K562 (cell line): ENCODE data around the gene LCN1. TPM values are rescaled to one million over a fixed set of nuclear protein-coding genes. Genes with fewer than 3 reads are reported as not detected.

Experiments
- CEBPG ChIP-seq, 3 experiments: fragments of 200-800 bp in 1 of 3; sonication (Bioruptor generic) in 1 of 3; sonication (generic) in 1 of 3; formaldehyde crosslinking in 1 of 3; IDR thresholded peaks in 2 of 3; conservative IDR thresholded peaks in 1 of 3; 2 replicates each; pipeline versions ENCODE4 v1.6.1 to v1.8.0; 2016 to 2022; ENCODE audit warnings: missing compliant biosample characterization in 2 of 3, missing genetic modification characterization in 2 of 3, mild to moderate bottlenecking in 1 of 3, missing genetic modification reagents in 1 of 3
- HDAC1 ChIP-seq, 2 experiments: fragments of 450-650 bp; IDR thresholded peaks; 2 replicates each; pipeline ENCODE4 v1.6.1; 2016 to 2017; ENCODE audit warnings: inconsistent platforms in 1 of 2, mild to moderate bottlenecking in 1 of 2, moderate library complexity in 1 of 2
- ILK ChIP-seq: fragments of 450-650 bp; IDR thresholded peaks from 2 replicates; pipeline ENCODE4 v1.6.1; 2016; ENCODE audit warnings: missing genetic modification characterization, low read depth, mild to moderate bottlenecking, missing compliant biosample characterization, moderate library complexity, borderline replicate concordance
- MAZ ChIP-seq, 2 experiments: fragments of 450-650 bp in 1 of 2; sonication (generic) in 1 of 2; formaldehyde crosslinking; IDR thresholded peaks in 1 of 2; conservative IDR thresholded peaks in 1 of 2; 2 replicates each; pipeline versions ENCODE4 v1.4.0 to v1.5.0; 2020; ENCODE audit warnings: mild to moderate bottlenecking in 1 of 2, missing genetic modification reagents in 1 of 2
- NFIX ChIP-seq: fragments of 250-450 bp; sonication (Bioruptor Pico); IDR thresholded peaks from 2 replicates; pipeline ENCODE4 v1.4.0; 2020; ENCODE audit warnings: low read depth, mild to moderate bottlenecking, moderate library complexity
- NR2C1 ChIP-seq, 2 experiments: fragments of 450-650 bp; IDR thresholded peaks; 2 replicates each; pipeline ENCODE4 v1.6.1; 2017; ENCODE audit warnings: mild to moderate bottlenecking in 2 of 2, antibody characterized with exemption in 1 of 2, inconsistent platforms in 1 of 2, missing compliant biosample characterization in 1 of 2, missing genetic modification characterization in 1 of 2
- RNF2 ChIP-seq: sonication (generic); IDR thresholded peaks from 2 replicates; pipeline ENCODE4 v1.6.1; 2016
- SIN3B ChIP-seq: fragments of 450-650 bp; IDR thresholded peaks from 2 replicates; pipeline ENCODE4 v1.6.1; 2017; ENCODE audit warnings: low read depth, mild to moderate bottlenecking, moderate library complexity
- ZC3H8 ChIP-seq: fragments of 450-650 bp; IDR thresholded peaks from 2 replicates; pipeline ENCODE4 v1.6.1; 2017
- ZNF217 ChIP-seq: sonication (generic); formaldehyde crosslinking; IDR thresholded peaks from 2 replicates; pipeline ENCODE4 v1.8.0; 2022; ENCODE audit warnings: mild to moderate bottlenecking, missing genetic modification reagents
- ZNF445 ChIP-seq: fragments of 250-450 bp; sonication (Bioruptor Pico); IDR thresholded peaks from 2 replicates; pipeline ENCODE4 v1.4.0; 2020; ENCODE audit warnings: low read depth, mild to moderate bottlenecking, moderate library complexity
- polyA plus RNA-seq, 8 experiments: library from polyadenylated mRNA; depleted of rRNA in 4 of 8; stranded (reverse) in 5 of 8; unstranded in 3 of 8; fragments of >200 nt; fragmentation: Nextera tagmentation in 2 of 8; fragmentation: Illumina TruSeq in 1 of 8; extraction: Ambion mirVana in 2 of 8; extraction: Trizol in 1 of 8; gene quantifications; 2 replicates each; pipeline versions ENCODE4 v1.2.1 to v1.2.3, GENCODE V29; 2011 to 2014; ENCODE audit warnings: inconsistent platforms in 1 of 8, missing spikeins in 1 of 8
- total RNA-seq, 7 experiments: library from RNA; depleted of rRNA in 6 of 7; stranded (reverse); fragments of >200 nt in 6 of 7; fragmentation: Illumina TruSeq in 2 of 7; extraction: Trizol in 2 of 7; gene quantifications; 2 replicates each; pipeline versions ENCODE4 v1.2.1 to v1.2.3, GENCODE V29; 2011 to 2021; ENCODE audit warnings: low replicate concordance in 1 of 7
- TF ChIP-seq, protein P1 (sequence below): fragments of 450-650 bp; IDR thresholded peaks from 2 replicates; pipeline ENCODE4 v1.6.1; 2014; ENCODE audit warnings: low read depth, mild to moderate bottlenecking, moderate library complexity, borderline replicate concordance
- TF ChIP-seq, protein P2 (sequence below), 3 experiments: IDR thresholded peaks in 2 of 3; conservative IDR thresholded peaks in 1 of 3; 2 replicates each; pipeline ENCODE4 v1.5.1; 2011 to 2012; ENCODE audit warnings: low read length in 3 of 3, mild to moderate bottlenecking in 3 of 3, control low read depth in 2 of 3, improper control_type of control experiment in 1 of 3, inconsistent platforms in 1 of 3, low read depth in 1 of 3, mixed read lengths in 1 of 3, moderate library complexity in 1 of 3; ENCODE audit not compliant: insufficient read depth in 2 of 3
- TF ChIP-seq, protein P3 (sequence below): fragments of 250-450 bp; sonication (Bioruptor Pico); IDR thresholded peaks from 2 replicates; pipeline ENCODE4 v1.4.0; 2020; ENCODE audit warnings: mild to moderate bottlenecking, moderate library complexity
- TF ChIP-seq, protein P4 (sequence below): IDR thresholded peaks from 2 replicates; pipeline ENCODE4 v1.6.1; 2011; ENCODE audit warnings: borderline replicate concordance, low read depth, mild to moderate bottlenecking, moderate library complexity, low read length; ENCODE audit not compliant: insufficient read depth, poor library complexity, severe bottlenecking
- TF ChIP-seq, protein P5 (sequence below): sonication (generic); formaldehyde crosslinking; IDR thresholded peaks from 2 replicates; pipeline ENCODE4 v1.8.1; 2022; ENCODE audit warnings: missing genetic modification reagents

Gene LCN1
- total and polyA plus RNA-seq, 9 of the 15 experiments (the other 6 are each of a cell fraction or from before 2014, with no cell fraction given): not detected

DNA sequence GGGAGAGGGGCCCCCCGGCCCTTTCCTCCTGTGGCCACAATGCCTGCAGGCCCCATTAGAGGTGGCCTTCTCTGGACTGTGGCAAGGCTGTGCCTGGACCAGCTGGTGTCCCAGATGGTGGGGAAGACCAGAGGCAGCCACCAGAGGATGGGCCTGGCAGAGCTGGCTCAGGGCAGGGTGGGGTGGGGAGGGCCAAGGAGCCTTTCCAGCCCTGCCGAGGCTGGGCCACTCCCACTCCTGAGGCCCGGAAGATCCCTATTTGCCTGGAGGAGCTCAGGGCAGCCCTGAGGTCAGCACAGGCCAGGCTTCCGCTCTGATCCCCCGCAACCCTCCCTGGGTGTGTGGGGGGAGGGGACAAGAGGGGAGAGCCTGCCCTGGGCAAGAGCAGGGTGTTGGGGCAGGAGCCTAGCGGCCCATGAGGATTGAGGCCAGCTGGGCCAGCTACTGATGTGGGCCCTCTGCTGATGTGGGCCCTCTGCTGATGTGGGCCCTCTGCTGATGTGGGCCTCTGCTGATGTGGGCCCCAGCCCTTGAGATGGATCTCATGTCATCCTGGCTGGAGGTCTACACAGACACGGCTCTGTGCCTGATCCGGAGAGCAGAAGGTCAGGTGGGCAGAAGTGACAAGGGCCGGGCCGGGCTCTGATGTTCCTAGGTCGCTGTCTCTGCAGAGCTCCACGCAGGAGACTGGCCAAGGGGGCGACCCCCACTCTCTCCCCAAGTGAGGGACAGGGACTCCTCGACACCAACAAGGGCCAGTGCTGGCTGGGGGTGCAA, 14.7 kb upstream of the LCN1 start (continued):
- TF ChIP-seq, protein P1, sequence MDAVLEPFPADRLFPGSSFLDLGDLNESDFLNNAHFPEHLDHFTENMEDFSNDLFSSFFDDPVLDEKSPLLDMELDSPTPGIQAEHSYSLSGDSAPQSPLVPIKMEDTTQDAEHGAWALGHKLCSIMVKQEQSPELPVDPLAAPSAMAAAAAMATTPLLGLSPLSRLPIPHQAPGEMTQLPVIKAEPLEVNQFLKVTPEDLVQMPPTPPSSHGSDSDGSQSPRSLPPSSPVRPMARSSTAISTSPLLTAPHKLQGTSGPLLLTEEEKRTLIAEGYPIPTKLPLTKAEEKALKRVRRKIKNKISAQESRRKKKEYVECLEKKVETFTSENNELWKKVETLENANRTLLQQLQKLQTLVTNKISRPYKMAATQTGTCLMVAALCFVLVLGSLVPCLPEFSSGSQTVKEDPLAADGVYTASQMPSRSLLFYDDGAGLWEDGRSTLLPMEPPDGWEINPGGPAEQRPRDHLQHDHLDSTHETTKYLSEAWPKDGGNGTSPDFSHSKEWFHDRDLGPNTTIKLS: no peak
- no peak for TF ChIP-seq SIN3B
- TF ChIP-seq ZC3H8: no peak
- no peak for TF ChIP-seq CEBPG (CRISPR knock-in tag; IDR thresholded peaks at IDR 0.05)
- no peak for TF ChIP-seq CEBPG (tag; conservative IDR thresholded peaks at IDR 0.05 in 1 of 2, IDR thresholded peaks at IDR 0.05 in 1 of 2)
- TF ChIP-seq, protein P2, sequence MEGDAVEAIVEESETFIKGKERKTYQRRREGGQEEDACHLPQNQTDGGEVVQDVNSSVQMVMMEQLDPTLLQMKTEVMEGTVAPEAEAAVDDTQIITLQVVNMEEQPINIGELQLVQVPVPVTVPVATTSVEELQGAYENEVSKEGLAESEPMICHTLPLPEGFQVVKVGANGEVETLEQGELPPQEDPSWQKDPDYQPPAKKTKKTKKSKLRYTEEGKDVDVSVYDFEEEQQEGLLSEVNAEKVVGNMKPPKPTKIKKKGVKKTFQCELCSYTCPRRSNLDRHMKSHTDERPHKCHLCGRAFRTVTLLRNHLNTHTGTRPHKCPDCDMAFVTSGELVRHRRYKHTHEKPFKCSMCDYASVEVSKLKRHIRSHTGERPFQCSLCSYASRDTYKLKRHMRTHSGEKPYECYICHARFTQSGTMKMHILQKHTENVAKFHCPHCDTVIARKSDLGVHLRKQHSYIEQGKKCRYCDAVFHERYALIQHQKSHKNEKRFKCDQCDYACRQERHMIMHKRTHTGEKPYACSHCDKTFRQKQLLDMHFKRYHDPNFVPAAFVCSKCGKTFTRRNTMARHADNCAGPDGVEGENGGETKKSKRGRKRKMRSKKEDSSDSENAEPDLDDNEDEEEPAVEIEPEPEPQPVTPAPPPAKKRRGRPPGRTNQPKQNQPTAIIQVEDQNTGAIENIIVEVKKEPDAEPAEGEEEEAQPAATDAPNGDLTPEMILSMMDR (IDR thresholded peaks at IDR 0.05 in 2 of 3, conservative IDR thresholded peaks at IDR 0.05 in 1 of 3; ENCODE audit: insufficient read depth in 2 of 3, low read depth in 1 of 3, low read length in 3 of 3): no peak
- TF ChIP-seq NR2C1 (IDR thresholded peaks at IDR 0.05): no peak
- TF ChIP-seq NR2C1 (tag; IDR thresholded peaks at IDR 0.05): peak; percentile 32; the same call in 1 of the 2 replicates
- peak; percentile 48 to 87; a peak in 2 of 4 replicates for TF ChIP-seq MAZ (CRISPR knock-in tag; conservative IDR thresholded peaks at IDR 0.05 in 1 of 2, IDR thresholded peaks at IDR 0.05 in 1 of 2)
- TF ChIP-seq ILK (tag): no peak
- TF ChIP-seq, protein P3, sequence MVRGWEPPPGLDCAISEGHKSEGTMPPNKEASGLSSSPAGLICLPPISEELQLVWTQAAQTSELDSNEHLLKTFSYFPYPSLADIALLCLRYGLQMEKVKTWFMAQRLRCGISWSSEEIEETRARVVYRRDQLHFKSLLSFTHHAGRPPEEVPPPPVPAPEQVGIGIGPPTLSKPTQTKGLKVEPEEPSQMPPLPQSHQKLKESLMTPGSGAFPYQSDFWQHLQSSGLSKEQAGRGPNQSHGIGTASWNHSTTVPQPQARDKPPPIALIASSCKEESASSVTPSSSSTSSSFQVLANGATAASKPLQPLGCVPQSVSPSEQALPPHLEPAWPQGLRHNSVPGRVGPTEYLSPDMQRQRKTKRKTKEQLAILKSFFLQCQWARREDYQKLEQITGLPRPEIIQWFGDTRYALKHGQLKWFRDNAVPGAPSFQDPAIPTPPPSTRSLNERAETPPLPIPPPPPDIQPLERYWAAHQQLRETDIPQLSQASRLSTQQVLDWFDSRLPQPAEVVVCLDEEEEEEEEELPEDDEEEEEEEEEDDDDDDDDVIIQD: no peak
- no peak for TF ChIP-seq NFIX
- peak; percentile 90; the same call in 1 of the 2 replicates for TF ChIP-seq RNF2
- no peak for TF ChIP-seq ZNF445
- no peak for TF ChIP-seq ZNF217 (CRISPR knock-in tag)
- TF ChIP-seq, protein P4, sequence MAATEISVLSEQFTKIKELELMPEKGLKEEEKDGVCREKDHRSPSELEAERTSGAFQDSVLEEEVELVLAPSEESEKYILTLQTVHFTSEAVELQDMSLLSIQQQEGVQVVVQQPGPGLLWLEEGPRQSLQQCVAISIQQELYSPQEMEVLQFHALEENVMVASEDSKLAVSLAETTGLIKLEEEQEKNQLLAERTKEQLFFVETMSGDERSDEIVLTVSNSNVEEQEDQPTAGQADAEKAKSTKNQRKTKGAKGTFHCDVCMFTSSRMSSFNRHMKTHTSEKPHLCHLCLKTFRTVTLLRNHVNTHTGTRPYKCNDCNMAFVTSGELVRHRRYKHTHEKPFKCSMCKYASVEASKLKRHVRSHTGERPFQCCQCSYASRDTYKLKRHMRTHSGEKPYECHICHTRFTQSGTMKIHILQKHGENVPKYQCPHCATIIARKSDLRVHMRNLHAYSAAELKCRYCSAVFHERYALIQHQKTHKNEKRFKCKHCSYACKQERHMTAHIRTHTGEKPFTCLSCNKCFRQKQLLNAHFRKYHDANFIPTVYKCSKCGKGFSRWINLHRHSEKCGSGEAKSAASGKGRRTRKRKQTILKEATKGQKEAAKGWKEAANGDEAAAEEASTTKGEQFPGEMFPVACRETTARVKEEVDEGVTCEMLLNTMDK: no peak
- TF ChIP-seq, protein P5, sequence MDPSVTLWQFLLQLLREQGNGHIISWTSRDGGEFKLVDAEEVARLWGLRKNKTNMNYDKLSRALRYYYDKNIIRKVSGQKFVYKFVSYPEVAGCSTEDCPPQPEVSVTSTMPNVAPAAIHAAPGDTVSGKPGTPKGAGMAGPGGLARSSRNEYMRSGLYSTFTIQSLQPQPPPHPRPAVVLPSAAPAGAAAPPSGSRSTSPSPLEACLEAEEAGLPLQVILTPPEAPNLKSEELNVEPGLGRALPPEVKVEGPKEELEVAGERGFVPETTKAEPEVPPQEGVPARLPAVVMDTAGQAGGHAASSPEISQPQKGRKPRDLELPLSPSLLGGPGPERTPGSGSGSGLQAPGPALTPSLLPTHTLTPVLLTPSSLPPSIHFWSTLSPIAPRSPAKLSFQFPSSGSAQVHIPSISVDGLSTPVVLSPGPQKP (CRISPR knock-in tag): no peak
- no peak for TF ChIP-seq HDAC1 (IDR thresholded peaks at IDR 0.05)
